GM12892 (cell line): ENCODE results near the gene IFNL3.
"Not testable (repeated sequence)": the region's sequence is repeated elsewhere in the genome, so short reads cannot be mapped to it uniquely, and the experiment has no call there.

ENCODE experiments used
- POLR2A ChIP-seq: IDR thresholded peaks from 2 replicates; pipeline ENCODE4 v1.6.1; 2011; ENCODE audit warnings: low read depth, low read length, control low read depth
- POLR2AphosphoS5 ChIP-seq: IDR thresholded peaks from 2 replicates; pipeline ENCODE4 v1.6.1; 2011; ENCODE audit warnings: low read depth, low read length, control low read depth
- TAF1 ChIP-seq: IDR thresholded peaks from 2 replicates; pipeline ENCODE4 v1.6.1; 2011; ENCODE audit warnings: low read depth, mild to moderate bottlenecking, control low read depth, low read length, borderline replicate concordance

- TF ChIP-seq POLR2AphosphoS5, POLR2A, TAF1: not testable (repeated sequence)
Measured at GRCh38 chr19:39219108-39219507, 25.7 kb downstream of the IFNL3 start.
